Kidney (tissue), 14 donors: ENCODE results near the gene PIGC. TPM values are rescaled to one million over a fixed set of nuclear protein-coding genes. Genes with fewer than 3 reads are reported as not detected.

Experiments
- DNase-seq, 5 donors: peaks; one replicate each; pipeline ENCODE4 v3.0.0-alpha.2; 2013 to 2020
- FAIRE-seq: peaks from 2 replicates; lab custom pipeline; 2012; peaks lifted over from hg19 to GRCh38; lab: Jason Lieb, UNC
- H3K27ac ChIP-seq, 2 donors: one replicate each; pipeline ENCODE4 v1.7.0; 2013; ENCODE audit warnings: low read depth in 2 of 2, low read length in 2 of 2, inconsistent platforms in 1 of 2
- H3K27me3 ChIP-seq: one replicate; pipeline ENCODE4 v1.7.1; 2013; ENCODE audit warnings: low read length, inconsistent platforms; ENCODE audit not compliant: control insufficient read depth, insufficient read depth
- H3K36me3 ChIP-seq, 3 donors: one replicate each; pipeline versions ENCODE4 v1.7.0 to v1.7.1; 2013; ENCODE audit warnings: low read length in 3 of 3, control low read depth in 1 of 3, inconsistent platforms in 1 of 3; ENCODE audit not compliant: insufficient read depth in 3 of 3, control insufficient read depth in 2 of 3
- H3K4me1 ChIP-seq, 3 donors: one replicate each; pipeline versions ENCODE4 v1.7.0 to v1.7.1; 2013; ENCODE audit warnings: low read length in 3 of 3, inconsistent platforms in 1 of 3, low read depth in 1 of 3; ENCODE audit not compliant: control insufficient read depth in 2 of 3, insufficient read depth in 2 of 3
- H3K4me3 ChIP-seq, 3 donors: one replicate each; pipeline versions ENCODE4 v1.7.0 to v1.8.1; 2013; ENCODE audit warnings: low read length in 3 of 3, control low read depth in 1 of 3, inconsistent platforms in 1 of 3
- H3K9ac ChIP-seq, 3 donors: one replicate each; pipeline versions ENCODE4 v1.7.0 to v1.7.1; 2013; ENCODE audit warnings: low read length in 3 of 3, control low read depth in 1 of 3, inconsistent platforms in 1 of 3
- H3K9me3 ChIP-seq, 3 donors: one replicate each; pipeline versions ENCODE4 v1.7.0 to v1.7.1; 2013; ENCODE audit warnings: low read length in 3 of 3, control low read depth in 1 of 3, inconsistent platforms in 1 of 3; ENCODE audit not compliant: control insufficient read depth in 2 of 3, insufficient read depth in 1 of 3
- intact Hi-C: fragments of 100-400 bp; cut with DNase I; formaldehyde crosslinking; loops from one replicate; pipeline ENCODE4 v1.11.1; 2022
- polyA plus RNA-seq: library from polyadenylated mRNA; stranded (reverse); fragments of 350-450 nt; fragmentation: Illumina TruSeq; extraction: RNeasy Lipid Tissue Mini Kit (QIAGEN cat#74804); gene quantifications from one replicate; pipeline ENCODE4 v1.2.3, GENCODE V29; 2014; ENCODE audit warnings: low read depth, low replicate concordance; ENCODE audit not compliant: insufficient read depth
- total RNA-seq: library from RNA; stranded (reverse); fragmentation: NEBNext Ultra II Directional; extraction: Animal tissue kit (Norgen Biotek cat#: 25700); gene quantifications from one replicate; pipeline ENCODE4 v1.2.1, GENCODE V29; 2021
- TF ChIP-seq, protein P1 (sequence below): IDR thresholded peaks from 3 replicates; pipeline ENCODE4 v1.5.1; 2012; ENCODE audit warnings: mild to moderate bottlenecking, moderate library complexity, borderline replicate concordance; ENCODE audit not compliant: insufficient read depth; ENCODE audit errors: extremely low read depth
- donor health status: control.
- donor health status: control.
- donor health status: control.
- donor health status: control.
- donor health status: control.
- donor health status: DM: yes; HTN: yes; CAD: no.
- donor health status: Normal renal cell carcinoma (clear cell type).

PIGC gene
- total and polyA plus RNA-seq, 2 donors from 2014 or later: 27.6 to 28.6 TPM

DNA sequence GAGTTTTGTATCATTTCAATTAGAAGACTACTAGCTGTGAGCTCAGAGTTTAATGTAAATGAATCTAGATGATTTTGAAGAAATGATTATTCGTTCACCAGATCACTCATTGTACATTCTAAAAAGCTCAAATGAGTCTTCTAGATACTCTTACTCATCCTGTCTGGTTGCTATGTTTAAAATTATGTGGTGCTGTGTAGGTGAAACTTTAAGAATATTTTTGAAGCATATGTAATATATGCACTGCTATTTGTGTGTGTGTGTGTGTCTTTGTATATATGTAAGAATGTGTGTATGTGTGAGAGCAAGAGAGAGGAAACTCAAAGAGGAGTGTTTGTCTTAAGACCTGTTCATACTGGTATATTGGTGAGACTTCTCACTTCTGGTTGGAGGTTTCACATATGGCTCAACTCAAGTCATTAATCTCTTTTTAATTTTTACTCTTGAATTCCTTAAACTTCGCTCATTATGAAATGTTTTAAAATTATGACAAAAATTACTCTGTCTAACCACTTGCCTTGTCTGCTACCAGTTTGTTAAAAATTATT, 32.0 kb downstream of the PIGC start:
- H3K4me3 ChIP-seq: no peak overlapping the region
- TF ChIP-seq, protein P1, sequence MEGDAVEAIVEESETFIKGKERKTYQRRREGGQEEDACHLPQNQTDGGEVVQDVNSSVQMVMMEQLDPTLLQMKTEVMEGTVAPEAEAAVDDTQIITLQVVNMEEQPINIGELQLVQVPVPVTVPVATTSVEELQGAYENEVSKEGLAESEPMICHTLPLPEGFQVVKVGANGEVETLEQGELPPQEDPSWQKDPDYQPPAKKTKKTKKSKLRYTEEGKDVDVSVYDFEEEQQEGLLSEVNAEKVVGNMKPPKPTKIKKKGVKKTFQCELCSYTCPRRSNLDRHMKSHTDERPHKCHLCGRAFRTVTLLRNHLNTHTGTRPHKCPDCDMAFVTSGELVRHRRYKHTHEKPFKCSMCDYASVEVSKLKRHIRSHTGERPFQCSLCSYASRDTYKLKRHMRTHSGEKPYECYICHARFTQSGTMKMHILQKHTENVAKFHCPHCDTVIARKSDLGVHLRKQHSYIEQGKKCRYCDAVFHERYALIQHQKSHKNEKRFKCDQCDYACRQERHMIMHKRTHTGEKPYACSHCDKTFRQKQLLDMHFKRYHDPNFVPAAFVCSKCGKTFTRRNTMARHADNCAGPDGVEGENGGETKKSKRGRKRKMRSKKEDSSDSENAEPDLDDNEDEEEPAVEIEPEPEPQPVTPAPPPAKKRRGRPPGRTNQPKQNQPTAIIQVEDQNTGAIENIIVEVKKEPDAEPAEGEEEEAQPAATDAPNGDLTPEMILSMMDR: no peak
- no peaks in the 10 kb centered on the region for H3K27me3 ChIP-seq
- no peaks in the 10 kb centered on the region for H3K36me3 ChIP-seq
- H3K9me3 ChIP-seq: no peaks in the 10 kb centered on the region
- peaks cover 0 to 3% (median 0%) of the 10 kb centered on the region in 3 donors for H3K4me1 ChIP-seq
- no peak for DNase-seq
- no peak overlapping the region for H3K27ac ChIP-seq
- no peak for FAIRE-seq
- H3K9ac ChIP-seq: no peak overlapping the region
- intact Hi-C loops: no loop called here

DNA sequence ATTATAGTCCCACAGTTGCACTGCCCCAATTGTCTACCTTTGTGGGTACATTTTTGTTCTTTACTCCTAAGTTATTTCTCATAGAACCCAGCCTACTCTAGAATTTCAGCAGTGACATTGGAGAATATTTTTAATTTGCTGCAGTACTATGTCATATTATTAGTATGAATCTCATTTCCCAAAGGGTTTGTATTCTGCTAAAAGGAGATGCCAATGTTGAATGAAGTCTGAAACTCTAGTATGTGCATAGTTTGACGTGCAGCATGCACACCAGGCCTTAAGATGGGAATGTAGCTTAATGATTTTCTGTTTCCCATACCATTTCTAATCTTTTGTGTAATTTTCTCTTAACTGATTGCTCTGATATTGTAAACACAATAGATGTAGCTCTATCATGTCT, 33.8 kb downstream of the PIGC start:
- no peak overlapping the region for H3K27ac ChIP-seq
- TF ChIP-seq, protein P1: no peak
- FAIRE-seq: no peak
- no peaks in the 10 kb centered on the region for H3K36me3 ChIP-seq
- no peak overlapping the region for H3K9ac ChIP-seq
- H3K27me3 ChIP-seq: no peaks in the 10 kb centered on the region
- DNase-seq: no peak
- no peaks in the 10 kb centered on the region for H3K9me3 ChIP-seq
- no peaks in the 10 kb centered on the region for H3K4me1 ChIP-seq
- intact Hi-C loops: no loop called here
- H3K4me3 ChIP-seq: no peak overlapping the region

DNA sequence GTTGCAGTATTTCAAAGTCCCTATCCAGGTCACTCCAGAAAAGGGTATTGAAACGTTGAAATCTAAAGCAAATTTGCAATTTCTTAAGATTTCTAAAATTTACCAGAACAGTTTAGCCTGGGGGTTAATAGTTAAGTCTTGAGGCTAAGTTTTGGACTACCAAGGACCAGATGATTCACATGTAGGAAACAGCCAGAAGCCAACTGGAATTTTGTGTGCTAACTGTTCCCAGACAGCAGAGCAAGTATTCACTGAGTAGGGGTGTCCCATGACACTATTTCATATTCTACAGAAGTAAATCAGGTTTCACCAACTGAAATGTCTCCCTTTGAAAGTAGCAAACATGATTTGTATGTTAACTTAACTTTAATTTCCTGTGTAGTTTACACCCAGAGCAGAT, 34.9 kb downstream of the PIGC start:
- Histone ChIP-seq H3K36me3 (no peaks in the 10 kb centered on the region), H3K4me3 (no peak overlapping the region), H3K27me3 (no peaks in the 10 kb centered on the region), H3K4me1 (no peaks in the 10 kb centered on the region), H3K9ac (no peak overlapping the region), H3K9me3 (no peaks in the 10 kb centered on the region), H3K27ac (no peak overlapping the region)
- intact Hi-C loops: no loop called here
- TF ChIP-seq, protein P1: no peak
- no peak for FAIRE-seq
- DNase-seq: no peak

DNA sequence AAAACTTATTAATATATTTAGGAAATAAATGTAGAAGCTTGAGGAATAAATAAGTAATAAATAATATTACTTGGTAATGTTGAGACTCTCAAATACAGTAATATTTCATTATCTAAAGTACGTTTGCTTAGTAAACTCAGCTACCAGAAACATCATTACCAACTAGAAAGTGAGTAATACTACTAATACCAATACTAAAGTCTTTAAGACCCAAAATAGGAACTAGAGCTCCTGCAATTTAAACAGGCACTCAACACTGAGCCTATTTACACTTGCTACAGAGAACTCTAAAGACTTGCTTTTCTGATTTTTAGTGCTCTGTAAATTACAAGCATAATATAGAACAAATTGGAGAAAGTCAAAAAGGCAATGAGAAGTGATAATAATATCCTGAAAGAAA, 36.9 kb downstream of the PIGC start:
- Histone ChIP-seq H3K4me3 (no peak overlapping the region), H3K36me3 (no peaks in the 10 kb centered on the region), H3K4me1 (no peaks in the 10 kb centered on the region), H3K27me3 (no peaks in the 10 kb centered on the region), H3K9ac (no peak overlapping the region), H3K9me3 (no peaks in the 10 kb centered on the region), H3K27ac (no peak overlapping the region)
- TF ChIP-seq, protein P1: no peak
- no peak for DNase-seq
- FAIRE-seq: no peak
- intact Hi-C loops: no loop called here
